H1 (cell line): ENCODE results near the gene PDE6B. TPM values are rescaled to one million over a fixed set of nuclear protein-coding genes. Genes with fewer than 3 reads are reported as not detected.

Source experiments
- CTCF ChIA-PET: fragments of 300-600 bp; sonication (Branson Sonifier 250); formaldehyde crosslinking; loops from one replicate; lab custom pipeline; 2021; ENCODE audit not compliant: partially characterized antibody; lab: Charles Lee
- POLR2A ChIA-PET: fragments of 300-600 bp; sonication (Branson Sonifier 250); formaldehyde crosslinking; loops from one replicate; lab custom pipeline; 2021; ENCODE audit warnings: inconsistent platforms; ENCODE audit not compliant: partially characterized antibody; lab: Charles Lee
- DNase-seq, 2 experiments: peaks; one replicate each; pipeline versions ENCODE4 v3.0.0 to v3.0.0-alpha.2; 2010 to 2022; ENCODE audit warnings: low spot score in 2 of 2, low read depth in 1 of 2, mixed read lengths in 1 of 2
- FAIRE-seq: peaks from 2 replicates; lab custom pipeline; 2011; peaks lifted over from hg19 to GRCh38; lab: Jason Lieb, UNC
- H2AFZ ChIP-seq: 2 replicates; pipeline ENCODE4 v1.8.1; 2012; ENCODE audit warnings: low read length, inconsistent platforms
- H2AK5ac ChIP-seq: 2 replicates; pipeline ENCODE4 v1.6.1; 2013; ENCODE audit warnings: low read depth, low read length
- H2BK120ac ChIP-seq: replicated peaks from 2 replicates; pipeline ENCODE3; 2013; ENCODE audit warnings: low read depth, low read length, inconsistent platforms
- H2BK12ac ChIP-seq: 2 replicates; pipeline ENCODE4 v1.6.1; 2013; ENCODE audit warnings: low read depth, low read length
- H2BK15ac ChIP-seq: 2 replicates; pipeline ENCODE4 v1.6.1; 2013; ENCODE audit warnings: low read length
- H2BK20ac ChIP-seq: 2 replicates; pipeline ENCODE4 v1.6.1; 2013; ENCODE audit warnings: low read length
- H2BK5ac ChIP-seq: 2 replicates; pipeline ENCODE4 v1.6.1; 2013; ENCODE audit warnings: low read depth, low read length
- H3K14ac ChIP-seq: 2 replicates; pipeline ENCODE4 v1.6.1; 2013; ENCODE audit warnings: inconsistent platforms; ENCODE audit not compliant: insufficient read length
- H3K18ac ChIP-seq: 2 replicates; pipeline ENCODE4 v1.6.1; 2013; ENCODE audit warnings: low read length; ENCODE audit errors: extremely low read depth
- H3K23ac ChIP-seq: 2 replicates; pipeline ENCODE4 v1.6.1; 2013; ENCODE audit warnings: inconsistent platforms; ENCODE audit not compliant: insufficient read length
- H3K23me2 ChIP-seq: 2 replicates; pipeline ENCODE4 v1.6.1; 2013; ENCODE audit warnings: low read depth, low read length
- H3K27ac ChIP-seq: 2 replicates; pipeline ENCODE4 v1.6.1; 2011; ENCODE audit warnings: low read depth, low read length, inconsistent platforms
- H3K27me3 ChIP-seq, 4 experiments: replicated peaks in 1 of 4; 1 replicate in 1 of 4; 2 replicates in 3 of 4; pipeline versions ENCODE4 v1.6.1 to v1.8.1; 2011 to 2013; ENCODE audit warnings: low read length in 3 of 4, mild to moderate bottlenecking in 3 of 4, inconsistent platforms in 2 of 4, mixed read lengths in 2 of 4, moderate library complexity in 1 of 4; ENCODE audit not compliant: control insufficient read depth in 3 of 4, insufficient read depth in 3 of 4; ENCODE audit errors: extremely low read depth in 1 of 4
- H3K36me3 ChIP-seq, 4 experiments: 2 replicates each; pipeline versions ENCODE4 v1.6.1 to v1.8.1; 2011 to 2013; ENCODE audit warnings: mild to moderate bottlenecking in 4 of 4, low read length in 3 of 4, moderate library complexity in 2 of 4, control low read depth in 1 of 4, inconsistent platforms in 1 of 4; ENCODE audit not compliant: insufficient read depth in 4 of 4, control insufficient read depth in 2 of 4
- H3K4ac ChIP-seq: replicated peaks from 2 replicates; pipeline ENCODE3; 2013; ENCODE audit warnings: low read length, low read depth, mixed read lengths, inconsistent platforms; ENCODE audit not compliant: insufficient read length
- H3K4me1 ChIP-seq, 4 experiments: replicated peaks in 1 of 4; 1 replicate in 1 of 4; 2 replicates in 3 of 4; pipeline versions ENCODE4 v1.6.1 to v1.8.1; 2011 to 2013; ENCODE audit warnings: low read length in 3 of 4, inconsistent platforms in 2 of 4, mixed read lengths in 1 of 4; ENCODE audit not compliant: insufficient read depth in 4 of 4, control insufficient read depth in 3 of 4
- H3K4me2 ChIP-seq, 2 experiments: 2 replicates each; pipeline versions ENCODE4 v1.6.1 to v1.8.1; 2011 to 2013; ENCODE audit warnings: low read depth in 2 of 2, low read length in 2 of 2, control low read depth in 1 of 2, inconsistent platforms in 1 of 2, mild to moderate bottlenecking in 1 of 2; ENCODE audit not compliant: insufficient read depth in 1 of 2
- H3K4me3 ChIP-seq, 4 experiments: fragments of 200-600, 300-600 bp in 1 of 4; sonication (generic), shearing (Covaris generic), sonication (Bioruptor Twin) in 1 of 4; 2 replicates each; pipeline versions ENCODE4 v1.5.1 to v1.8.1; 2011 to 2016; ENCODE audit warnings: low read length in 4 of 4, low read depth in 3 of 4, control low read depth in 2 of 4, inconsistent platforms in 2 of 4, mild to moderate bottlenecking in 2 of 4, mixed read lengths in 1 of 4, moderate library complexity in 1 of 4; ENCODE audit not compliant: insufficient read depth in 2 of 4; ENCODE audit errors: extremely low read depth in 1 of 4
- H3K56ac ChIP-seq: replicated peaks from 2 replicates; pipeline ENCODE3; 2013; ENCODE audit warnings: low read depth, mild to moderate bottlenecking, mixed read lengths, low read length, inconsistent platforms; ENCODE audit not compliant: insufficient read length
- H3K79me1 ChIP-seq: 2 replicates; pipeline ENCODE4 v1.6.1; 2013; ENCODE audit warnings: low read depth, low read length, control low read depth
- H3K79me2 ChIP-seq, 2 experiments: 2 replicates each; pipeline versions ENCODE4 v1.6.1 to v1.8.1; 2012 to 2013; ENCODE audit warnings: low read length in 2 of 2, mild to moderate bottlenecking in 2 of 2, inconsistent platforms in 1 of 2; ENCODE audit not compliant: insufficient read depth in 2 of 2, control insufficient read depth in 1 of 2
- H3K9ac ChIP-seq, 4 experiments: replicated peaks in 1 of 4; 1 replicate in 1 of 4; 2 replicates in 3 of 4; pipeline versions ENCODE4 v1.6.1 to v1.8.1; 2011 to 2013; ENCODE audit warnings: low read depth in 3 of 4, low read length in 3 of 4, control low read depth in 2 of 4, mild to moderate bottlenecking in 2 of 4, moderate library complexity in 2 of 4, inconsistent platforms in 1 of 4; ENCODE audit errors: extremely low read depth in 1 of 4
- H3K9me3 ChIP-seq, 2 experiments: 2 replicates each; pipeline versions ENCODE4 v1.6.1 to v1.8.1; 2012 to 2013; ENCODE audit warnings: mild to moderate bottlenecking in 2 of 2, moderate library complexity in 2 of 2, control low read depth in 1 of 2, inconsistent platforms in 1 of 2, low read depth in 1 of 2, low read length in 1 of 2, mixed read lengths in 1 of 2; ENCODE audit not compliant: insufficient read depth in 2 of 2
- H4K20me1 ChIP-seq, 2 experiments: replicated peaks in 1 of 2; 2 replicates each; pipeline versions ENCODE3 to v1.8.1; 2011 to 2013; ENCODE audit warnings: inconsistent platforms in 2 of 2, low read length in 2 of 2, mild to moderate bottlenecking in 1 of 2; ENCODE audit not compliant: insufficient read depth in 2 of 2, control insufficient read depth in 1 of 2
- H4K5ac ChIP-seq: 2 replicates; pipeline ENCODE4 v1.6.1; 2013; ENCODE audit warnings: low read length, low read depth, mixed read lengths, inconsistent platforms; ENCODE audit not compliant: insufficient read length
- H4K8ac ChIP-seq: 2 replicates; pipeline ENCODE4 v1.8.0; 2013; ENCODE audit warnings: mild to moderate bottlenecking, moderate library complexity, low read length, inconsistent platforms; ENCODE audit not compliant: insufficient read depth; ENCODE audit errors: extremely low read depth
- H4K91ac ChIP-seq: replicated peaks from 2 replicates; pipeline ENCODE3; 2013; ENCODE audit warnings: low read length, mixed read lengths, inconsistent platforms; ENCODE audit not compliant: insufficient read length
- EP300 ChIP-seq, 2 experiments: IDR thresholded peaks; 1 replicate in 1 of 2; 2 replicates in 1 of 2; pipeline ENCODE4 v1.6.1; 2011 to 2012; ENCODE audit warnings: low read depth in 2 of 2, low read length in 2 of 2, mild to moderate bottlenecking in 2 of 2, borderline replicate concordance in 1 of 2, inconsistent platforms in 1 of 2, moderate library complexity in 1 of 2
- GABPA ChIP-seq: IDR thresholded peaks from 2 replicates; pipeline ENCODE4 v1.6.1; 2011; ENCODE audit warnings: mild to moderate bottlenecking, low read length, moderate library complexity, borderline replicate concordance; ENCODE audit not compliant: insufficient read depth
- HDAC6 ChIP-seq: IDR thresholded peaks from one replicate; pipeline ENCODE4 v1.7.1; 2012; ENCODE audit warnings: low read depth, mild to moderate bottlenecking, inconsistent platforms, low read length, moderate library complexity
- KDM4A ChIP-seq: IDR thresholded peaks from one replicate; pipeline ENCODE4 v1.7.1; 2012; ENCODE audit warnings: low read depth, mild to moderate bottlenecking, moderate library complexity, low read length, inconsistent platforms; ENCODE audit not compliant: severe bottlenecking
- NANOG ChIP-seq: IDR thresholded peaks from 2 replicates; pipeline ENCODE4 v1.6.1; 2011; ENCODE audit warnings: low read length, low read depth, mild to moderate bottlenecking, inconsistent platforms; ENCODE audit not compliant: insufficient read depth, poor library complexity, severe bottlenecking
- SIX5 ChIP-seq: IDR thresholded peaks from 2 replicates; pipeline ENCODE4 v1.6.1; 2011; ENCODE audit warnings: mild to moderate bottlenecking, low read depth, low read length
- SP2 ChIP-seq: IDR thresholded peaks from 2 replicates; pipeline ENCODE4 v1.6.1; 2012; ENCODE audit warnings: mild to moderate bottlenecking, low read length, inconsistent platforms
- TAF1 ChIP-seq: IDR thresholded peaks from 2 replicates; pipeline ENCODE4 v1.6.1; 2011; ENCODE audit warnings: mild to moderate bottlenecking, low read depth, low read length
- TAF7 ChIP-seq: optimal IDR thresholded peaks from 2 replicates; pipeline ENCODE3; 2011; ENCODE audit warnings: low read depth, mild to moderate bottlenecking, inconsistent platforms, low read length, moderate library complexity, borderline replicate concordance
- WGBS, 2 experiments: shearing (Covaris generic) in 1 of 2; methylation state at CpG; one replicate each; pipeline versions ENCODE4 v1.1.6 to v1.1.7; 2013 to 2015; ENCODE audit warnings: low lambda C conversion rate in 2 of 2, mixed read lengths in 2 of 2, inconsistent platforms in 1 of 2, low coverage in 1 of 2, missing lambda C conversion rate in 1 of 2; ENCODE audit not compliant: insufficient replicate concordance in 2 of 2, insufficient coverage in 1 of 2, insufficient read length in 1 of 2; ENCODE audit errors: extremely low coverage in 1 of 2, missing lambda C conversion rate in 1 of 2; 5-methylcytosine and 5-hydroxymethylcytosine counted together
- polyA plus RNA-seq, 7 experiments: library from polyadenylated mRNA; depleted of rRNA in 3 of 7; stranded (reverse) in 5 of 7; unstranded in 2 of 7; fragments of >200 nt in 5 of 7; fragments of 200-250 nt in 2 of 7; gene quantifications; 1 replicate in 5 of 7; 2 replicates in 1 of 7; 4 replicates in 1 of 7; pipeline versions ENCODE4 v1.2.1 to v1.2.3, GENCODE V29; 2011 to 2013; ENCODE audit warnings: missing spikeins in 2 of 7, mixed read lengths in 2 of 7
- total RNA-seq: library from RNA; stranded (reverse); fragmentation: NEBNext Ultra II Directional; extraction: Animal tissue kit (Norgen Biotek cat#: 25700); gene quantifications from 2 replicates; pipeline ENCODE4 v1.2.1, GENCODE V29; 2021

PDE6B gene
- total and polyA plus RNA-seq, 2 of the 8 experiments (the other 6 are each of a cell fraction or from before 2014, with no cell fraction given) = 4.1 to 8.4 TPM

DNA sequence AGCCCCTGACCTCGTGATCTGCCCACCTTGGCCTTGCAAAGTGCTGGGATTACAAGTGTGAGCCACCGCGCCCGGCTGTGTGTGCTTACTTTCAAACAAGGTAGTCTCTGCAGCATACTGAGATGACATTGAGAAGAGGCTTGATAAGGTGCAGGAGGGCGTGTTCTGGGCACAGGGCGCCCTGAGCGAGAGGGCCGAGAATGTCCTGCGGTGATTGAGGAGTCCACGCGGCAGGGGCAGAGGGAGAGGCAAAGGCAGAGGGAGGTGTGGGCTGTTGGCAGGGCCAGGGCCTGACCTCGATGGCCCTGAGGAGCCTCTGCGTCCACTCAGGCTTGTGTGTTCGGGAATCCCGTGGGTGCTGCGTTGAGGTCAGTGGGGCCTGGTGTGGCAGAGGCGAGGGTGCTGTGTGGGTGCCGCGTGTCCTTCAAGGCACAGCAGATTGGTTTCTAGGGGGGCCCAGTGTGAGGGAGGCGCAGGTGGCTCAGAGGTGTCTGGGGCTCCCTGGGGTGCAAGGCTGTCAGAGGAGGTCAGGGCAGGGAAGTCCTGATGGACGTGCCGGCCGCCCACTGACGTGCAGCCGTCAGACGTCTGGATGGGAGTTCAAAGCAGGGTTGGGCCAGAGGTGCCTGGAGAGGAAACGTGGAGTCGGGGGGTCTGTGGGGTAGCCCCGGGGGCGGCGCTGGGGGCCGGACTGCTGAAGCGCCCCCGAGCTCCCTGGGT is 92.4 kb downstream of the PDE6B start:
- no peak overlapping the region for H3K27ac ChIP-seq
- no peak overlapping the region for H3K23ac ChIP-seq
- H2BK20ac ChIP-seq = no peak overlapping the region
- no peak overlapping the region for H2BK15ac ChIP-seq
- no peak overlapping the region for H3K4me3 ChIP-seq
- 95% methylated on average over 34 of the region's 34 CpGs; no CpG with 5 or more reads in 1 of the 2 experiments for WGBS, 2 experiments
- DNase-seq (no peak), FAIRE-seq (no peak)
- no peak overlapping the region for H2BK5ac ChIP-seq
- POLR2A ChIA-PET = interaction anchor here (0.6 kb wide), 2 partner anchors 27 to 33 kb away, joined by 3 to 4 read pairs; no protein-coding TSS in a partner anchor
- peaks cover 29 to 52% of the 10 kb centered on the region in 2 experiments for H4K20me1 ChIP-seq
- H2AK5ac ChIP-seq = no peak overlapping the region
- H3K14ac ChIP-seq = no peak overlapping the region
- CTCF ChIA-PET = interaction anchor here (1.8 to 2.8 kb wide), 2 partner anchors 24 to 34 kb away, joined by 7 to 16 read pairs; no protein-coding TSS in a partner anchor
- no peaks in the 10 kb centered on the region for H3K23me2 ChIP-seq
- H3K36me3 ChIP-seq = peaks cover 0 to 7% (median 0%) of the 10 kb centered on the region in 4 experiments; a peak in 2 of 8 replicates
- H3K79me2 ChIP-seq = peaks cover 6 to 81% of the 10 kb centered on the region in 2 experiments; a peak in 3 of 4 replicates
- H4K8ac ChIP-seq = no peak overlapping the region
- H3K4me1 ChIP-seq = no peaks in the 10 kb centered on the region
- H3K4me2 ChIP-seq = no peak overlapping the region
- peaks cover 35% of the 10 kb centered on the region for H3K79me1 ChIP-seq
- H4K91ac ChIP-seq = no peak overlapping the region
- H3K27me3 ChIP-seq = no peaks in the 10 kb centered on the region
- no peaks in the 10 kb centered on the region for H3K9me3 ChIP-seq
- no peak overlapping the region for H4K5ac ChIP-seq
- no peak overlapping the region for H3K18ac ChIP-seq
- no peak overlapping the region for H2AFZ ChIP-seq
- no peak for TF ChIP-seq HDAC6
- TF ChIP-seq GABPA = no peak
- TF ChIP-seq SP2 = no peak
- TF ChIP-seq SIX5 = no peak
- TF ChIP-seq TAF1 = no peak
- TF ChIP-seq EP300 (IDR thresholded peaks at IDR 0.05; ENCODE audit: borderline replicate concordance in 1 of 2, low read depth in 2 of 2, low read length in 2 of 2) = no peak
- TF ChIP-seq KDM4A = no peak
- TF ChIP-seq NANOG = no peak
- no peak for TF ChIP-seq TAF7
- no peak overlapping the region for H3K56ac ChIP-seq
- H3K4ac ChIP-seq = no peak overlapping the region
- no peak overlapping the region for H2BK12ac ChIP-seq
- H3K9ac ChIP-seq = no peak overlapping the region
- H2BK120ac ChIP-seq = no peak overlapping the region
